ENCODE data around the gene RAVER1.

DNA sequence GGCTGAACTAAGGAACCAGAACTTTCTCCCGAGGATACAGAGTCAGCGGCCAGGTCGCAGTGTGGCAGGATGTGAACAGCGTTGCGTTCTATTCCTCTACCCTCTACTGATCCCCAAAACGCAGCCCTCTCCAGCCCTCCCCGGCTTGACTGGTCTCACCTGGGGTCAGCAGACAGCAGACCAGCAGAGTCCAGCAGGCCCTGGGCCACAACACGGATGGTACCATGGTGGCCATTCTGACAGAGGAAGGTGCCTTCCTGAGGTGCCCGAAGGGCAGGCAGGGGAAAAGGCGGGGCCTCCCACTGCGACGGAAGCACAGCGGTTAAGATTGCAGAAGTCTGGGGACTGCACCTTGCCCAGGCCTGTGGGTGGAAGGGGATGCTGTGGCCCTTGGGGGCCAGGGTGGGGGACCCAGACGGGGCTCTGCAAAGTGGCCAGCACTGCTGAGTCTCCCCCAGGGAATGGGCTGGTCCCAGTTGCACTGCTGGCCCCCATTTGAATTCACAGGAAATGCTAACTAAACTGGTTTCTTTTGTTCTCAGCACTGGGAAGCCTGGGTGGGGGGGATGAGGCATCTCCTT is 6.1 kb upstream of the RAVER1 start, which contains the start of gene ICAM3:
- TF ChIP-seq, protein P1, sequence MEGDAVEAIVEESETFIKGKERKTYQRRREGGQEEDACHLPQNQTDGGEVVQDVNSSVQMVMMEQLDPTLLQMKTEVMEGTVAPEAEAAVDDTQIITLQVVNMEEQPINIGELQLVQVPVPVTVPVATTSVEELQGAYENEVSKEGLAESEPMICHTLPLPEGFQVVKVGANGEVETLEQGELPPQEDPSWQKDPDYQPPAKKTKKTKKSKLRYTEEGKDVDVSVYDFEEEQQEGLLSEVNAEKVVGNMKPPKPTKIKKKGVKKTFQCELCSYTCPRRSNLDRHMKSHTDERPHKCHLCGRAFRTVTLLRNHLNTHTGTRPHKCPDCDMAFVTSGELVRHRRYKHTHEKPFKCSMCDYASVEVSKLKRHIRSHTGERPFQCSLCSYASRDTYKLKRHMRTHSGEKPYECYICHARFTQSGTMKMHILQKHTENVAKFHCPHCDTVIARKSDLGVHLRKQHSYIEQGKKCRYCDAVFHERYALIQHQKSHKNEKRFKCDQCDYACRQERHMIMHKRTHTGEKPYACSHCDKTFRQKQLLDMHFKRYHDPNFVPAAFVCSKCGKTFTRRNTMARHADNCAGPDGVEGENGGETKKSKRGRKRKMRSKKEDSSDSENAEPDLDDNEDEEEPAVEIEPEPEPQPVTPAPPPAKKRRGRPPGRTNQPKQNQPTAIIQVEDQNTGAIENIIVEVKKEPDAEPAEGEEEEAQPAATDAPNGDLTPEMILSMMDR (conservative IDR thresholded peaks at IDR 0.05; ENCODE audit: low read depth, low read length) = no peak
- TF ChIP-seq EZH2phosphoT487 (IDR thresholded peaks at IDR 0.05; ENCODE audit: borderline replicate concordance, low read length) = no peak
- TF ChIP-seq EZH2 (IDR thresholded peaks at IDR 0.05; ENCODE audit: low read length, unreplicated experiment) = no peak
